A673 (cell line): ENCODE measurements around the gene MTERF1.

ENCODE experiments used
- EZH2 ChIP-seq: fragments of 200-600 bp; sonication (generic); IDR thresholded peaks from 2 replicates; pipeline ENCODE4 v1.6.1; 2017; ENCODE audit warnings: borderline replicate concordance, low read depth, mild to moderate bottlenecking, mixed read lengths, antibody characterized with exemption, low read length; ENCODE audit not compliant: poor library complexity, severe bottlenecking
- TF ChIP-seq, protein P1 (sequence below): fragments of 300-800, 200-600 bp; sonication (generic); conservative IDR thresholded peaks from 2 replicates; pipeline ENCODE4 v1.5.1; 2017; ENCODE audit warnings: low read depth, mild to moderate bottlenecking, antibody characterized with exemption, low read length, moderate library complexity, mixed read lengths

DNA sequence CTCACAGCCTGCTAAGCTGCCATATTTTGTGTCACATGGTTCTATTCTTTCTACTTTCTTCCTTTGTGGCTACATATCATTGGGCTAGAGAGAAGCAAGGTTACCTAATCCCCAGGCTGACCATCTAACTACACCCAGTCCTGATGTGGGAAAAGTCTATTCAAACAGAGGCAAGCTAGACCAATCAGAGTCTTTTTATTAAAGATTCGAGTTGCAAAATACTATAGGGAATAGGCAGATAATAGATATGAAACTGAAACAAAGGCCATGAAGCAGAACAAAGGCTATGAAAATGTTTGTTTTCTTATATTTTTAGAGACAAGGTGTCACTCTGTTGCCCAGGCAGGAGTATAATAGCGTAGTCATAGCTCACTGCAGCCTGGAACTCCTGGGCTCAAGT, 36.7 kb downstream of the MTERF1 start:
- TF ChIP-seq, protein P1, sequence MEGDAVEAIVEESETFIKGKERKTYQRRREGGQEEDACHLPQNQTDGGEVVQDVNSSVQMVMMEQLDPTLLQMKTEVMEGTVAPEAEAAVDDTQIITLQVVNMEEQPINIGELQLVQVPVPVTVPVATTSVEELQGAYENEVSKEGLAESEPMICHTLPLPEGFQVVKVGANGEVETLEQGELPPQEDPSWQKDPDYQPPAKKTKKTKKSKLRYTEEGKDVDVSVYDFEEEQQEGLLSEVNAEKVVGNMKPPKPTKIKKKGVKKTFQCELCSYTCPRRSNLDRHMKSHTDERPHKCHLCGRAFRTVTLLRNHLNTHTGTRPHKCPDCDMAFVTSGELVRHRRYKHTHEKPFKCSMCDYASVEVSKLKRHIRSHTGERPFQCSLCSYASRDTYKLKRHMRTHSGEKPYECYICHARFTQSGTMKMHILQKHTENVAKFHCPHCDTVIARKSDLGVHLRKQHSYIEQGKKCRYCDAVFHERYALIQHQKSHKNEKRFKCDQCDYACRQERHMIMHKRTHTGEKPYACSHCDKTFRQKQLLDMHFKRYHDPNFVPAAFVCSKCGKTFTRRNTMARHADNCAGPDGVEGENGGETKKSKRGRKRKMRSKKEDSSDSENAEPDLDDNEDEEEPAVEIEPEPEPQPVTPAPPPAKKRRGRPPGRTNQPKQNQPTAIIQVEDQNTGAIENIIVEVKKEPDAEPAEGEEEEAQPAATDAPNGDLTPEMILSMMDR: no peak
- TF ChIP-seq EZH2: no peak
